ENCODE data around the gene CACNB2.

CACNB2 gene

DNA sequence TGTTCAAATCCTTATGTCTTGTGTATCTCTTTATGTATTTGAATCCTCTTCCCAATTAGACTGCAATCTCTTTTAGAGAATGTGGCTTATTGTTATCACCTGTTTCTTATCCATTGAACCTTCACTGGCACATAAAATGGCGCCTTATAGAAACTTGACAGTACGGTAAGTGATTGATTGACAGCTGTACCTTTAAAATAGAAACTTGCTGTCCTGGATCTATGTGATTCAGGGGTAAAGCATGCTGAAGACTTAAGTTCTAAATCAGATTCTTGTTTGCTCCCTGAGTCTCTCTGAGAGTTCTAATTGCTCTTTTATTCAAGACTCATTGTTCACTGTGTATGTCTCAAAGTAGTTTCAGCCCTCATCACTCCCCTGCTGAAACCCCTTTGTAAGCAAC, 91.3 kb downstream of the CACNB2 start:
- DNase-seq (ENCODE audit: low read depth): no peak

DNA sequence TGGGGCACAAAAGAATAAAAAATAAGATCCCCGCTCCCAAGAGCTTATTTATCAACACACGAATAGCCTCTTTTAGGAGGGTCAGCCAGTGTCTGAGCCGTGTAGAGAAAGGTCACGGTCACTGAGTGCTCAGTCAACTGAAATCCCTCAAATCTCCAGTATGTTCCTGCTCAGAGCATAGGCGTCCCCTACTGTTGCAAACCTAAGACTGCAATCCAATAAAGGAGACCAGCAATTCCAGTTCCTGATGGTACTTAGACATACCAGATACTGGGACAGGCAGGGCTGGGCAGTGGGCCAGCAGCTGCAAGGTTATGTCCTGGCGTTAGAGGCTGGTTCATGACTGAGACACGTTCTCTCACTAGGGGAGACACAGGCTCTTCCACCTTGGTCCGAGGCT, 93.6 kb downstream of the CACNB2 start:
- DNase-seq (ENCODE audit: low read depth): no peak

DNA sequence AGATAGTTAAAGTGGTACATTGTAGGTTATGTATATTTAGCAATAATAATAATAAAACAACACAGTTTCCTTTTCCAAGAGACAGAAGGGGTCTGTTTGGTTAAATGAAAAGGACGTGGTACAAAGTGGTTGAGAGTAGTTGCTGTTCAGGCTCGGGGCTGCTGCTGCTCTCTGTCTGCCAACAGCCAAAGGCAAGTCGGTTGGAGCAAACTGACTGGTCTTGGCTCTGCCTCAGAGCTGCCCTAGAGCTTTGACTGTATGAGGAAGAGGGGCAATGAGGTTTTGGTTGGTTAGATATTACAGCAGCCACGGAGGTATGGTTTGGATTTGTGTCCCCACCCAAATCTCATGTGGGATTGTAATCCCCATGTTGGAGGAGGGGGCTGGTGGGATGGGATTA, 95.3 kb downstream of the CACNB2 start:
- DNase-seq (ENCODE audit: low read depth): no peak

DNA sequence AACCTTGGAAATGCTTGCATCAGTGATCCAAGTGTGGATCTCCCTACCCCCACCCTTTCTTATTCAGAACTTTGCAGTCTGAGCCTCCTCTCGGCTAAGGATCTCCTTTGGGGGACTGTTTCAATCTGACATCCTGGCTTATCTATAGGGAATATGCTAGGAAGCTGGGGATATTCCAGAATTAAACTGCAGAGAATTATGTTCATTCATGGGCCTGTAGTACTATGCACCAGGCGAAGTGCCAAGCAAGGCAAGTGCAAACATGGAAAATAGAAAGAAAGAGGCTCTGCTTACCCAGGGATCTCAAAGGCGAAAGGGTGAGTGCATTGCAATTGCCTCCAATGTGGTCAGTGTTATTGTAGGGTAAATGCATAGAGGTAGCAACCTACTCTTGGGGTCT, 96.5 kb downstream of the CACNB2 start:
- DNase-seq (ENCODE audit: low read depth): no peak

DNA sequence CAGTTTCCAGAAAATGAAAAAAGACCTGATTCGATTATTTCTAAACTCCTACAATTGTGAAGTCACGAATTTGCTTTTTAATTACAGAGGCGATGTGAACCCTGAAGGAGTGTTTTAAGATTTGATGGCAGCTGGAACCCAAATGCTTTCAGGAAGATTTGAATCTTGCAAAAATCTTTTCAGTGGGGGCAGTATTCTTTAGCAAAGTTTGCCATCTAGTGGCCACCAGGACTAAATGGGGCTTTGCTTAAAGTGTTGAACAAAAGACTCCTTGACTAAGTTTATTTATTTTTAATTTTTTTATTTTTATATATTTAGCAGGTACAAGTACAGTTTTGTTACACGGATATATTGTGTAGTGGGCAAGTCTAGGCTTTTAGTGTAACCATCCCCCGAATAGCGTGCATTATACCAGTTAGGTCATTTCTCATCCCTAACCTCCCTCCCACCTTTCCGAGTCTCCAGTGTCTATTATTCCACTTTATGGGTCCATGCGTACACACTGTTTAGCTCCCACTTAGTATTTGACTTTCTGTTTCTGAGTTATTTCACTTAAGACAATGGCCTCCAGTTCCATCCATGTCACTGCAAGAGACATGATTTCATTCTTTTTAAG, 98.8 kb downstream of the CACNB2 start:
- no peak for DNase-seq (ENCODE audit: low read depth)

DNA sequence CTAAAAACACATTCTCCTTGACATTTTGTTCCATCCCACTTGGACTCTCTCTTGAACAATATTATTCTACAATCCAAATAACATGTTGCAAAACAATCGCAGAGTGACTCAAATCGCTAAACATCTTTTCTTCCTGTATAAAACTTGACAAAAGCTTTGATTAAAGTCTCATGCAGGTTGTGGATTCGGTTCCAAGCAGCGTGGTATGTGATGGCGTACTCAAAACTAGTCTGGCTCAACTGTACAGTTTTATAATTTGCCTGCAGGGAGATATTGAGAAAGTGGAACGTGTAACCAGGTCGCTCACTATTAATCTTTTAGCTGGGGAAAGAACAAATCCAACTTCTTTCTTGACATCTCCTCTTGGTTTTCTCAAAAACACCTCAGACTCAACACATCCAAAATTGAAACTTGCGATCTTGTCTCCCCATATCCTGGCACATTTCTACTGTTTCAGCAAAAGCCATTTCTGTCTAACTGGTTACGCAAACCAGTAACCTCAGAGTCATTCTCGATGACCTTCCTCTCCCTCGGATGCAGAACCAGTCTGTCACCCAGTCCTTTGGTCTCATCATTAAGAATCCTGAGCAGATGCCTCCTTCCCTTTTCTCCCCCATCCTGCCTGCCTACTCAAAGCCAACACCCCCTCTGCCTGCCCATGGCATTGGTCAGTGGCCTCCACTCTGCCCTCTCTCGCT, 100.1 kb downstream of the CACNB2 start:
- DNase-seq (ENCODE audit: low read depth): no peak

DNA sequence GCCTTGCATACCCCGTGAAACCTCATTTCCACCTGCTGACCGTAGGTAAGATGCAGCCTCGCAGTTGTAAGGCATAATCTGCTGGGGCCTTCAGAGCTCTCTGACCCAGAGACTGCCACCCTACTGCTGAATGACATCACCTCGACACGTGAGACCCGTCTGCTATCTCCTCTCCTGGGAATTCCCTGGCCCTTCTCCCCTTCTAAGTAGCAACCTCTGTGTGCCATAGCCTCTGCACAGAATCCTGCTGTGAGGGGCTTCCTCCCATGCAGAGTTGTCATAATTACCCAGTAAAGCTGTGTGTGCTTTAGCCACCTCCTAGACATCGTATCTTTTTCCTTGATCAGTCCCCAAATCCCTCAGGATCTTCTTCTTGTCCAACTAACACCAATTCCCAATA, 106.7 kb downstream of the CACNB2 start:
- DNase-seq (ENCODE audit: low read depth): no peak

DNA sequence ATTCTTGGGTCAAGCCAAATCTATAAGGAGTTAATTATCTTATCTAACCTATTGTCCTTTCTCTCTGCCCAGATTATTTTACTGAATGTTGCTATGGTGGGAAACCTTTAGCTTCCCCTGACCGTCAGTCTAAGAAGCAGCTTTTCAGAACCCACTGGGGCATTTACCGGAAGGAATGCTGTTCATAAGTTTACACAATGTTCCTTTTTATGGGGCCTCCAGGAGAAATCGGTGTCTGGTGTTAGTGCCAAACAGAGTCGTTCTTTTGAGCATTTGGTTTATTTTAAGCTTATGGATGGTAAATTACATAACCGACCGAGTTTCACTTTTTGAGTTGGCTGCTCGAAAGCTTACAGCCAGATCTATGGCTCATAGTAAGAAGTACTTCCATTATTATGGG, 111.9 kb downstream of the CACNB2 start:
- DNase-seq (ENCODE audit: low read depth): no peak

DNA sequence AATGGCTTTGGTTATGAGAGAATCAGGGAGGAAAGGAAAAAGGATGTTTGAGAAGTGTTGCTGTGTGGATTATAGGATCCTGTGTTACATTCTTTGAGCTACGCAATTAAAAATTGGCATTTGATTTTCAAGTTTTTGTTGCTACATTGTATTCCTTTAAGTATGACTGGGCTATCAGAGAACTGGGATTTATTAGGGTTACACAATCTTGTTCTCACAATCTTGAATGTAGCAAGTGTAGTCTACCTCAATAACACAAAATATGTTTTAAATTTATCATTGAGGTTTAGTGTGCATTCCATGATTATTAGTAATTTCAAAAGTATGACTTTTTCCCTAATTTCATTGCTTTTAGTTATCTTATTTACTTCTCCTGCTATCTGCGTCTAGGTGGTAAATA, 113.9 kb downstream of the CACNB2 start:
- no peak for DNase-seq (ENCODE audit: low read depth)

DNA sequence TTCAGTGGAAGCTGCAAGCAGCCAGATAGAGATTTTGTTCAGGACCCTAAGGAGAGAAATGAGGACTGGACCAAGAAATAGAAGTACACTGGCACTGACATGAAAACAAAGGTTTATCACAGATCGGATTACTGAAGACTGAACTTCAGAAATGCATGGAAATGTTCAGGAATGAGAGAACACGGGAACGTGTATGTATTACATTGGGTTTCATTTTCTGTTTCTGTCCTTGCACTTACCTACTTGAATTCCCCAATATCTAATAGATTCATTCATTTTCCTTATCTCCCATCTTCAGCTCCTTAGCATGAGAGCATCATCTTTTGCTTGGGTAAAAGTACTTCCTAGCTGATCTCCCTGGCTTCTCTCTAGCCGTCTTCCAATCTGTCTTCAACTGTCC, 114.5 kb downstream of the CACNB2 start:
- no peak for DNase-seq (ENCODE audit: low read depth)

DNA sequence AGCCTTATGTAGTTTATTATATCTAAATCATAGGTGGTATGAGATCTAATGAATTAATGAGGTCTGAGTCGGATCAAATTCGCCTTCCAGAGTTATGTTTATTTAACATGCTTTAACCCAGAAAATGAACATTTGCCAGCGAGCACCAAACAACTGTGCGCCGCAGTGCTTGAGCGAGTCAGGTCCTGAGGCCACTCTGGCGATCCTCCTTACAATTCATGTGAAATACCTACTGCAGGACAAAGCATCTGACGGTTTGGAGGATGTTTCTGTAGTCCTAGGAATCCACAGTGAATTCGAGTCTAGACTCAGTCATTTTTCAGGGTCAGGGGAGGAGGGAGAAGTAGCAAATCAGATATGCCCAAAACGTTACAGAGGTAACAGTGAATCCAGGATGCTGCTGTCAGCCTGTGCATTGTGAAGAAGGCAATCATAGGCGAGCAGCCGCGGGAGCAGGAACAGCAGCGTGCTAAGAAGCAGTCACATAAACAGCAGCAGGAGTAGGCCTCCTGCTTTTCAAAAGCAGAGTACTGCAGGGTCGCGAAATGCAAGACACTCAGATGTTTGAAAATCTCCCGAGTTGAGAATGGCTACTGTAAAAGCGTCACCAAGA, 120.2 kb downstream of the CACNB2 start:
- DNase-seq (ENCODE audit: low read depth): no peak

DNA sequence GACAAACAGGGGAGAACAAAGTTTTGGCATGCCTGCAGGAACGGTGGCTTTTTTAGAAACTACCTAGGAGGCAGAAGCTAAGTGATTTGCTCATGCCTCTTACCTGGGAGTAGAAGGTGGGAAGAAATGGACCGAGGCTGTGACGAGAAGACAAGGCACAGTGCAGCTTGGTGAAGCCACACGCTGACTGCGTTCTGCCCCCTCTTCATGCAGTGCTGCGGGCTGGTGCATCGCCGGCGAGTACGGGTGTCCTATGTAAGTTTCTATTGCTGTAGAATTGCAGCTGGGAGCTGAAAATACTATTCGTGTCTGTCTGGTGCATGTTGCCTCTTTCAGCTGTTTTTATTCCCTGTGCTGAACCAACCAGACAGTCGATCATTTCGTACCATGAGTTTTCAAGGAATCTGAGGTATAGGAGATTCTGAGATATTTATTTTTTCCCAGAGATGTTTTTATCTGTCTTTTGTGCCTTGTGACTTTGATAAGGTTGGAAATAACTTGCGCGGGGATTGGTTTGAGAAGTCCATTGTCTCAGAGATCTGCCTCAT, 120.9 kb downstream of the CACNB2 start:
- no peak for DNase-seq (ENCODE audit: low read depth)

DNA sequence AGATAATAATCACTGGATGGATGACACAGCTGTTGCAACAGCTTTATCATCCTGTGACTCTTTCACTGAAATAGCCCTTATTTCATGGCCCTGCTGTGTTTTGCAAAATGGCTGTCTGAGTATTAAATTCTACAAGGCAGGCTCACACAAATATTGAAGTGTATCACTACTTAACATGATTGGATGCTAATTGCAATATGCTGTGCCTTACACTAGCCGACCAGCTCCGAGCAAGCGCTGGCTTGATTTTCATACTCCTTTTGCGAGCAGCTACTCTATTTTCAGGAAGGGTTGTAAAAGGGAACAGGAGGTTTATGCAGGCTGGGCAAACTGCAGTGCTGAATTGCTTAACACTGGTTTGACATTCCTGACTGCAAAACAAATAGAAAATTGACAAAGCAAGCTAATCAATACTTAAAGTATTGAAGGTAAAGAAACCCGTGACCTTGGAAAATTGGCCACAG, 121.6 kb downstream of the CACNB2 start:
- DNase-seq (ENCODE audit: low read depth): no peak

DNA sequence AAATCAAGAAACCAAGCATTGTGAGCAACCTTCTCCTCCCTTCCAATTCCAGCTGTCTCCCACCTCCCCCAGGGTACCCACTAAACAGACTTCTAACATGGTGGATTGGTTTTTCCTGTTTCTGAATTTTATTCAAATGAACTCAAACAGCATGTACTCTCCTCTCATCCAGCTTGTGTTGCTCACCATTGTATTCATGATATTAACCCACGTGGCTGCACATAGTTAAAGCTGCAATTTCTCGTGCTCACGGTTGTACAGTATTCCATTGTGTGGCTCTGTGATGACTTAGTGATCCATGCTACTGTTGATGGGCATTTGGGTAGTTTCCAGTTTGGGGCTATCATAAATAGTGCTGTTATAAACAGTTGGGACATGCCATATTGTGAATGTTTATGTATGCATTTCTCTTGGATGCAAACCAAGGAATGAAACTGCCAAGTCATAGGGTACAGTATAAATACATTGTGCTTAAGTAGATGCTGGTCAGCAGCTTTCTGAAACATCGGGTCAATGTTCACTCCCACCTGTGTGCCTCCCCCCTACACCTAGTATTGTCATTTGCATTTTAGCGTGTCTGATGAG, 124.3 kb downstream of the CACNB2 start:
- no peak for DNase-seq (ENCODE audit: low read depth)

DNA sequence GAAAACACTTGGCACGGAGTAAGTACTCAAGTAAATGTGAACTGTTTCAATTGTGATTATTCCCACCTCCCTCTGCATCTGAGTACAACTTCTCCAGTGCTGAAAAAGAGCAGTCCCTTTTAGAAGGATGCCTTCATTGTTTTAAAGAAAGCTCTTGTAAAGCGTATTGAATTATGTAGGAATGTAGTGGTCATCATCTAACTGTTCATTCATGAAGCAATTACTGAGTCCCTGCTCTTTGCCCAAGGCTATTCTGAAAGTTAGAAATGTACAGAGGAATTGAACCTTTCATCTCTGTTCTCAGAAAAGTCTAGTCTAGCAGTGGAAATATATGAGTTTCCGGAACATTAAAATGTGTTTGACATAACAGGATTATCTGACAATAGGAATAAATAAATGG, 127.8 kb downstream of the CACNB2 start:
- DNase-seq (ENCODE audit: low read depth): no peak

DNA sequence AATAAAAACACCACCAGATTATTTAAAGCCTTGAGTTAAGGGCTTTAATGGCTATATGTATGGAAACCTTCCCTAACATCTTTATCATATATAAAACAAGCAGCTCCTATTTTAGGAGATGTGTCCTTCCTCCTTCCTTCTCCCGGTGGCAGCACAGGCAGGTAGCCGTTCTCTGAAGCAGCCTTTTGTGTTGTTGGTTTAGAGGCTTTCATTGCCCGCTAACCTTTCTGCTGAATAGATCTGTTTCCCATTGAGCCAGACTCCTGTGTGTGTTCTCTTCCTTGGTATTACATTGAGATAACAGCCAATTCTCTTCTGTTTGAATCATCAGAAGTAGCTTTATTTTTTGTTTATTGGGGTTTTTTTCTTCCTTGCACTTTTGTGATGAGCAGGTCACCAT, 131.3 kb downstream of the CACNB2 start:
- DNase-seq (ENCODE audit: low read depth): no peak

DNA sequence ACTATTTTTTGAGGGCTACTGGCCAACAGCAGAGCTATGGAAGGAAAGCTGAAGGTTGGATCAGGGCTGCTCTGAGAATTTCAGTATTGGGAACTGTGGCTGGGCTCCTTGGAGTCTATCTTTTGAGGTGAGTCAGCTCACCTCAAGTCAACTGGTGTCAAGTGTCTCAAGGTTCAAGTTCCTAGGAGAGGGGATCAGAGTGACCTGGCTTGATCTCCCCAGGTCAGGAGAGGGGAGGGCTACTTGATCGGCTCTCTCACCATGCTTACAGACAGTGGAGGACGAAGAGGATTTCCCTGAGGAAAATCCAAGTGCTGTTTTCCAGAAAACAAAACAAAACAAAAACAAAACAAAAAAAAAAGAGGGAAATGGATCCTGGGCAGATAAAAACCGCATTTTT, 132.8 kb downstream of the CACNB2 start:
- no peak for DNase-seq (ENCODE audit: low read depth)

DNA sequence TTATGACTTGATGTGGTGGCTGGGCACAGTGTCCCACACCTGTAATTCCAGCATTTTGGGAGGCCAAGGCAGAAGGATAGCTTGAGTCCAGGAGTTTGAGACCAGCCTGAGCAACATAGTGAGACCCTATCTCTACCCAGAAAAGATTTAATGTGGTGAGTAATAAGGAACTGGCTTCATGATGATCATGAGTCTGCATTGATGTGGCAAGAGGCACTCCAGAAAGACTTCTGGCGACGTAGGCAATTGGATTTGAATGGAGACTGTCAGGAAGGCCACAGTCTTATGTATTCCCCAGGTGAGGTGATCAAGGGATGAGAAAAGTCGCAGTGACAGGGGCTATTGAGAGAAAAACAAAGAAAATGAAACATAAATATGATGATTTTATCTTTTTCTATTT, 138.0 kb downstream of the CACNB2 start:
- no peak for DNase-seq (ENCODE audit: low read depth)

DNA sequence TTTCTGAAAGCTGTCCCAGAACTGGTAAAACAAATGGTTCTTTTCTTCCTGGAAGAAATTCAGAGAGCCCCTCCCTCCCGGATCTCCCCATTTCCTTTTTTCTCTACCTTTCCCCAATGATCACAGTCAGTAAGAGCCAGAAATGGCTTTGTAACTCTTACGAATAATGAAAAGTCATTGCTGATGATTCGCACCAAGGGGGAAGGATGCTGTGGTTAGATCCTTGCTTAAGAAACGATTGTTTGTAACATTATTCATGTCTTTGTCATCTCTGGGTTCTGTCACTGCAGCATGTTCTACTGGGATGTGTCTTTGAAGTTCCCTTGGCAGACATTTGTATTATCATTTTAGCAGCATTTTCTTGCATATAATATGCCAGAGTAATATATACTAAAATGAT, 138.9 kb downstream of the CACNB2 start:
- DNase-seq (ENCODE audit: low read depth): no peak

DNA sequence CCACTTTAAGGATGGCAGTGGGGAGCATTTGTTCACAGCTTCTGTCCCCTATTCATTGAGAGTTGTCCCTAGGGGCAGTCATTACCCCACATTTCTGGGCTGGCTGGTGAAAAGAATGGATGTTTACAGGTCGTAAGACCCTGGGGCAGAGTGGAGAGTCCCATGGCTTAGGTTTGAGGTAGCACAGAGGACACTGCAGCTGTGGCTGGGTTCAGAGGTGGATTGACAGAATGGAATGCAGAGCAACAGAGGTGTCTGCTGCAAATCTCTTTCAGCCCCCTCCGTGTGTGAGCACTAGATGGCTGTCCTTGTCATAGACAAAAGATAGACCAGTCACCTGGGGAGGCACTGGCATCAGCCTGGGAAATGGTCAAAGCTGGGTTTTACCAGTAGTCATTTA, 141.9 kb downstream of the CACNB2 start:
- DNase-seq (ENCODE audit: low read depth): no peak

DNA sequence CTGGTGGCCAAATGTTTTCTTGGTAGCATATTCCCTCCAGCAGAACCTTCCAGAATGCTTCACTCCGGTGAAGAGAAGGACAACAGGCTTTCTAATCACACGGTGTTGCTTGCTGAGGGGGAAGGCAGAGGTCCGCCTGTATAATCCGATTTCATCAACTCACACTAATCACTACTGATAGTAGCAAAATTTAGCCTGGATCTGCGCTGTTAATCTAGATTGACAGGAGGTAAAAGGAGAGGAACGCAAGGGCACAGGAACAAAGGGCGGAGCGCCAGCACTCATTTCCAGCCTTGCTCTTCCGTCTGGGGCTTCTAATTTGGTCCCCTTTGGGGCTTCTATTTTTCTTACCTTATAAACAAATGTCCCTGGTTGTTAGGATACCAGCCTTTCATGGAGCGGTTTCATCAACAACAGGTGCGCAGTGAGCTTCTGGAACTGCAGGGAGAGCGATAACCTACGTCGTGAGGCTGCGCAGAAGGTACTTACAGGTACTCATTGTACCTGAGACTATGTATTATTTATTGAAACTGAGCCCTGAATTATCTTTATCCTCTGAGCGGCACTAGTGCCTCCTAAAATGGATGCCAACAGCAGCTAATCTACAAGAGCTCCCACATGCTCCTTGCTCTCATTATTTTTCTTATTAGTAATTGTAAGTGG, 150.6 kb downstream of the CACNB2 start:
- DNase-seq (ENCODE audit: low read depth): no peak

Data from stimulated activated CD8-positive, alpha-beta memory T cell treated with anti-CD3 and anti-CD28 coated beads, Interleukin-15, amount 100 ng/mL, for 24 hours (primary cell).